IPS DF 4.7 (cell line): ENCODE measurements around the gene APBA1.
A peak's percentile ranks its signal among the peaks of the same experiment; 100 is the strongest.

Experiments used
- DNase-seq: peaks from one replicate; pipeline ENCODE4 v3.0.0-alpha.2; 2013; ENCODE audit warnings: low spot score; ENCODE audit errors: extremely low read depth

Gene APBA1

DNA sequence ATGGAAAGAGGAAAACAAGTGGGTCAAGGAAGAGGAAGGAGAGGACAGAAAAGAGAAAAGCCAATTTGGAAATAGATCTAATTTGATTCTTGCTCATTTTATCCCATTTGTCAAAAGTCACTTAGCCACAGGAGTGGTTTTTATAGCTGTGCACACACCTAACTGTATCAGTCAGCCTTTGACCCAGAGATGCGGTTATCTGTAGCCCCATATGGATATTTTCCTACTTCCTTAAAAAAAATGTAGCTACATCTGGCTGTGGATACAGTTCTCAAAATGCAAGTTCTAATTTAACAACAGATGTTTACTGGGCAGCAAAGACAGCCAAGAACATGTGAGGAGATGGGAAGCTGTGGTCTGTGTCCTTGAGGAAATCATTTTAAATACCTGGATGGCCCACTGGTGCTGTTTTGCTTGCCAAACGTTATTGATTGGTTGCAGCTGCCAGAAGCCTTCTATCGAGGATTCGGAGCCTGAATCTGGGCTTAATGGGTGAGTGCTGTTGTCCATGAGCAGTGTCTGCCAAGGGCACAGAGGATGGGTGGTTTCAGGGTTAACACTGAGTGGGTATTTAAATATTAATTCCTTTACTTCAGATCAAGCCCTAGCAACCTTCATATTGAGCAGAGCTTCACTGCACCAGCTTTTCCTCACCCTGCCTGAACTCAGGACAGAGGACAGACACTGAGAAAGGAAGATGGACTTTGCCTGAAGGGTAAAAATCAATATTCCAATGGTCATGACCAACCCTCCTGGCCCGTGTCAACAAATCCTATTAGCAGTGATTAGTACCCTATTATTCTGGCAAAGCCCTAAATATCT, 92.2 kb downstream of the APBA1 start:
- no peak for DNase-seq

DNA sequence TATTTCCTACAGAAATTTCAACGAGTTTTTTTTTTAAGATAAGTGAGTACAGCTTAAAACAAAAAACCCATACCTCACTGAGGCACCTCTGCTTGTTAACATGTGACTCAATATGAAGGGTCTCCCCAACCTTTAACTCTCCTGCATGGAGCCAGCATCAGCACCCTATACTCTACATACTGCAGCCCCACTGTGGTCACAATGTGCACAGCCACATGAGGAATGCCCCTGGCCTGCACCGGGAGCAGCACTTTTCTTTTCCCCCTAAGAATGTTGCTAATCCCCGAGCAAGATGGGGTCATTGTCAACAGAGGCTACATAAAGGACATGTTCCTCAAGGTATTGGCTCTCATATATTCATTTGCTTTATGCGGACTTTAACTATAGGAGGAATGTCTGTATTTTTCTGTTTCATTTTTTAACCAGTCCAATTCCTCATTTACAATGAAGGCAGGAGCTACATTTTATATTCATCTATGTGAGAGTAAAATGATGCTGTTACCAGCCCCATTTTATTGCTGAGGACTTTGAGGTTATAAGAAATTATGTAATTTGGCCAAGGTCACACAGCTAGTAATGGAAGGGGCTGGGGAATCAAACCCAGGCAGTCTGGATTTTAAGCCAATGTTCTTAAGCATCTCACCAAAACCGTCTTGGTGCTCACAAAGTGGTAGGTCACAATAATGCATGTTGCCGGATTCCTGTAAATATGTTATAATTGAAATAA, 93.0 kb downstream of the APBA1 start:
- DNase-seq: no peak

DNA sequence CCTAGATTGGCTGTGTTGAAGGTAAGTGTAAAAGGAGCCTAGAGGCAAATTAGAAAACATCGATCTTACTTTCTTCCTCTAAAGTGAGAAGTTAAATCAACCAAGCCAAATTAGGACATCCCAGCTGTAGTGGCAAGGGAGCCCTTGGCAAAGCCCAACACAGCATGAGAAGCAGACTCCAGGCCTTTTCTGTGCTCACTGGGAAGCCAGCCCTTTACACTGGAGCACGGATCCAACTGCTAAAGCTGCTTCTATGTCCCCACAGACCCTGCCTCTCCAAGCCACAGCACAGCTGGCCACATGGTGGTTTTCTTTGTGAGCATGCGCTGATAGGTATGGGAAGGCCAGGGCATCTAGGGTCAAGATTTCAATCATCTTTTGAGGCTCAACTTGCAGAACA, 94.1 kb downstream of the APBA1 start:
- no peak for DNase-seq

DNA sequence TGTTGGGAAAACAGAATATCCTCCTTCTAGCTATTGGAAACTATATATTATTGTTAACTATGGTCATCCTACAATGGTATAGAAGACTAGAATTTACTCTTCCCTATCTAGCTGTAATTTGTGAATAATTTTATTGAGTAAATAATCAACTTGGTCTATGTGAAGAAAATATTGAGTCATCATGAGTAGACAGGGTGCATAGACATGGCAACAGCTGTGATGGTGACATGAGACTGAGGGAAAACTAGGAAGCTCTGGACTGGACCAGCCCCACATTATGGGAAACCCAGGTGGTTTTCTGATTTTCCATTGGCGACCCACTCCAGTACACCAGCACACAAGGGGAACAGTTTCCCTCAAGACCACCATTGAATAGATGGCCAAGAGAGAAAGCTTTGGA, 95.0 kb downstream of the APBA1 start:
- no peak for DNase-seq

DNA sequence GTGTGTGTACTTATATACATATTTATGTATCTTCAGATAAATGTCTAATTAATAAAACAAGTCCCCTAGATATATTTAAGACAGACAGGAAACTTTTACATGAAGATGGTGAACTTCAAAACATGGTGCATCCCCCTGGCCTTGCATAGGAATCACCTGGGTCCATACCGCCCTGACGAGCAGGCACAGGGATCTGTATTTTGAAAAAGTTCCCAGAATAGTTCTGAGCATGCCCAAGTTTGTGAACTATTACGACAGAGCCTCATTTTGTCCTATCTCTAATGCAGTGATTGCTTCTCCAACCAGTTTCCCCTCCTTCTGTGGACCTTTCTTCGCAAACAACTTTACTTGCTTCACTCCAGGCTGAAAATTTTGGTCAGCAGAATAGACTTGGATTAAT, 98.1 kb downstream of the APBA1 start:
- no peak for DNase-seq

DNA sequence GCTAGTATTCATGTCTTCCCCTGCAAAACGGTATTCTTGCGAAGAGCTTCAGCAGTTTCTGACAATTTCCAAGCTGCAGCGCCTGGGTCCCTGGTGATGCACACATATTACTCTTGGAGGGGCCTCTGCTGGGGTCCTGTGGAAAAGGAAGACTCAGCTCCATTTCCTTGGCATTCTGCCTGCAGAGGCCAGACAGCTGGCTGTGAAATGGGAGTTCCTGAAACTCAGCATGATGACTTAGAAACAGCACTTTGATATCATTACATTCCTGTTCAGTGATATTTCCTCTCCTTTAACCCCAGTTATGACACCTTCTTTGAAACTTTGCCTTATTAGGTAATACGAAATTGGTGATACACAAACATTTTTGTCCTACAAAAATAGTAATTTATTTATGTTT, 98.5 kb downstream of the APBA1 start:
- no peak for DNase-seq

DNA sequence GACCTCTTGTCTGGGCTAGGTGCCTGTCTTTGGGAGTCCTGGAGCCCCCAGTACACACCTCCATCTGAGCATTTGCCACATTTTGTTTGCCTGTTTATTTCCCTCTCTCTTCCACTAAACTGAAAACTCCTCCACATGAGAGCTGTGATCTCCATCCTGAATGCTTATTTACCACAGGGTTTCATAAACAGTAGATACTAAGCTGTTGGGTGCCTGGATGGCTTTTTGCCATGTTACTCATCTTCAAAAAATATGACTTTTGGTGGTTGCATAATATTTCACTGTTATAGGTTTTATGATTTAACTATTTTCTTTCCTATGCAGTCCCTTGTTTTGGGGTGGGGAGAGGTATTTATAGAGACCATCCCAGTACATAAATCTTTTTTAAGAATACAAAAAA, 99.6 kb downstream of the APBA1 start:
- no peak for DNase-seq

DNA sequence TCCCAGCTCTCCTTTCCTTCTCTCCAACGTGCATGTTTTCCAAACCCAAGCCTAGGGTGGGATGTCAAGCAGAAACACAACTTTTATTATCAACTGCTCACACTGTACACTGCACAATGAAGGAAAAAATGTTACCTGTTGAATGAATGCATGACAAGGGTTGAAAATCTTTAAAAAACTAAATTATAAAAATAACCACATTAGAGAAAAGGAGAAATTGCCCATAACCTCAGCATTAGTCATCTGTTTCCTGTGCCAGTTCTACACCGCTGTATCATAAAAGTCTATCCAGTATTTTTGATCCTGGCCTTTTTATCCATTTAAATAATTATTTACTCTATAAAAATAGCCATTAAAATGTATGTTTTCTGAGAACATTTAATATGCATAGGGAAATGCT, 101.1 kb downstream of the APBA1 start:
- no peak for DNase-seq

DNA sequence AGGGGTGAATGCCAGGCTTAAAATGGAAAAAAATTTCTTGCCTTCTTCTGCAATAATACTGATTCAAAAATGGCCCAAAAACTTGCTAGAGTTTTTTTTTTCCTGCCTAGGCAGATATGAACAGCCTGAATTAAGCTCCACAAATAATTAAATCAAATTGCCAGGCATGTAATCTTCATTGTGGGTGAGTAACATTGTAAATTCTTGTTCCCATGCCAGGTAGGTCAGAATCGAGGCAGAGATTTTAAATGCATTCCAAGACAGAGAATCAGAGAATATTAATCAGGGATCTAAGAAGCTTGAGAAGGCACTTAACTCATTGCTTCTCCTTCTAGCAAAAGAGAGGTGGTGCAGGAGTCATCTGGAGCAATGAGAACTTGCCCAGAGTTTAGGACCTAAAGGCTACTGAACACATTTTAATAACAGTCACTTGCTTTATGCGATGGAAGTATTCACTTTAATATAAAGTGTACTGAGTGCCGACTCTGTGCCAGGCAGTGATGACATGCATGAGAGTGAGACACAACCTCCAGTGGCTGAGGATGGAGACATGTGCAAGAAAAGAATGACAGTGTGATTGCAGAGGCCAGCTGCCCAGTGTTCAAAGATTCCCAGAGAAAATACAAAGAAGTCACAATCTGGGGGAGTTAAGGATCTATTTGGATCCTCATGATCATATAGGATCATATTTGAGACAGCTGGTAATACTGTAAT, 102.3 kb downstream of the APBA1 start:
- no peak for DNase-seq

DNA sequence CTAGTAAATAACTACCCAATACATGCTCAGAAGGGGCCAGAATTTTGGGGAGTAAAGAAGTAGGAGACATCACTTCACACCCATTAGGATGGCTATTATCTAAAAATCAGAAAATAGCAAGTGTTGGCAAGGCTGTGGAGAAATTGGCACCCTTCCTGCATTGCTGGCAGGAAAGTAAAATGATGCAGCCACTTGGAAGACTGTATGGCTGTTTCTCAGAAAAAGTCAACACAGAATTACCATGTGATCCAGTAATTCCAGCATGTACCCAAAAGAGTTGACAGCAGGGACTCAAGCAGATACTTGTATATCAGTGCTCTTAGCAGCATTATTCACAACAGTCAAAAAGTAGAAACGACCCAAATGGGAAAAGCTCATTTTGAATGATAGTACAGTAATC, 107.6 kb downstream of the APBA1 start:
- DNase-seq: no peak

DNA sequence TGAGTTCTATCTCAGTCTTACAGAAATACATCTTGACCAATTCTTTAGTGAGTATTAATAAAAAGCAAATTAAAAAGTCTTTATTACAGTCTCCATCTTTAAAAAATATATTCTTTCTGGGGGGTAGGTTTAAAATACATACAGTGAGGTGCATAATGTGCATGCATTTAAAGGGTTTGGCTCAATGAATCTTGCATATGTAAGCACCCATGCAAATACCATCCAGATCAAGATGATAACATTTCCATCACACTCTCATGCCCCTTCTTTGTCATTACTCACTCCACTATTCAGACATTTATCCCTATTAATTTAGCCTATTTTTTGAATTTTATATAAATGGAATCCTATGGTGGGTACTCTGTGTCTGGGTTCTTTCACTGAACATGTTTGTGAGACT, 113.0 kb downstream of the APBA1 start:
- DNase-seq: no peak

DNA sequence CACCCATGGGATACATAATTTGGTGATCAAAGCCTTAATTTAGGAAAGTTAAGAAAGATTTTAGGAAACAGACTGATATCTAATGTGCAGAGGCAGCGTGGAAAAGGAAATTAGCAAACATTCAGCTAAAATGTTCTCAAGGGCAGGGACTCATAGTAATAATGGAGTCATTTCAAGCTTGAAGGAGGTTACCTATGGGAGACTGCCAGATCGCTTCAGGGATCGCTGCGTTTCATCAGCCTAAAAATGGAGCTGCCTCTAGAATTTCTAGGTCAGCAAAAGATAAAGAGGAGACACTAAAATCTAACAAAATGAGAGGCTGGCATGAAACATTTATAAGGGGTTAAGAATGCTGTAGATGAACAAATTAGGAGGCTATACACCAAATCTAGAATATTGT, 115.5 kb downstream of the APBA1 start:
- no peak for DNase-seq

DNA sequence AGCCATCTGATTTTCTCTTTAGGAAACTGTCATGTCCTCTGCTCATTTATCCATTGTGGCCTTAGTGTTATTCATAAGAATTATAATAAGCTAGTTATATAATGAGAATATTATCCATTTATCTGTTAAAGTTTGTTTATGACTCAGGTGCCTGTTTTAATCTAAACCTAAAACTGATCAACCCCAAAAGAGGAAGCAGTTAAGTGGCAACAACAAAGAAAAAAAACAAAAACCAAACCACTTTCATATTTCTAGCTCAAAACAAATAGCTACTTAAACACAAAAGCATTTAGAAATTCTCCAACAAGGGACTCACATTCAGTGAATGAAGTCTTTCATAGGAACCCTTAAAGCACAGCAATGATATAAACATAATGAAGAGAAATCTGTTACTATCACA, 116.4 kb downstream of the APBA1 start:
- no peak for DNase-seq

DNA sequence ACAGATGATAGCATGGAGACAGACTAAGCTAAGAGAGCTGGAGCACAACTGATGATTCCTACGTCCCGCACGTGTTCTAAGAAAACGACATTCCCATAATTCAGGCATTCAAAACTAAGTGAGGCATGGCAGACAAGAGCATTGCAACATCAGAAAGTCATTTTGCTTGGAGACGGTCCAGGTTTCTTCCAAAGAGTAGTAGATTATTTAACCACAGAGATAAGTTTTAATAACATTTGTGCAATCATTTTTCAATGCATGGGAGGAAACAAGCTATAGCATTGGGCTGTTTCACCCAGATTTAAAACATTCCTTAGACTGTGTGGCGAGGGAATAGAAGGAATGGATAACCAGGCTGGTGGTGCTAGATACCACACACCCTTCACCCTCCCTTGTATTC, 117.2 kb downstream of the APBA1 start:
- DNase-seq: no peak

DNA sequence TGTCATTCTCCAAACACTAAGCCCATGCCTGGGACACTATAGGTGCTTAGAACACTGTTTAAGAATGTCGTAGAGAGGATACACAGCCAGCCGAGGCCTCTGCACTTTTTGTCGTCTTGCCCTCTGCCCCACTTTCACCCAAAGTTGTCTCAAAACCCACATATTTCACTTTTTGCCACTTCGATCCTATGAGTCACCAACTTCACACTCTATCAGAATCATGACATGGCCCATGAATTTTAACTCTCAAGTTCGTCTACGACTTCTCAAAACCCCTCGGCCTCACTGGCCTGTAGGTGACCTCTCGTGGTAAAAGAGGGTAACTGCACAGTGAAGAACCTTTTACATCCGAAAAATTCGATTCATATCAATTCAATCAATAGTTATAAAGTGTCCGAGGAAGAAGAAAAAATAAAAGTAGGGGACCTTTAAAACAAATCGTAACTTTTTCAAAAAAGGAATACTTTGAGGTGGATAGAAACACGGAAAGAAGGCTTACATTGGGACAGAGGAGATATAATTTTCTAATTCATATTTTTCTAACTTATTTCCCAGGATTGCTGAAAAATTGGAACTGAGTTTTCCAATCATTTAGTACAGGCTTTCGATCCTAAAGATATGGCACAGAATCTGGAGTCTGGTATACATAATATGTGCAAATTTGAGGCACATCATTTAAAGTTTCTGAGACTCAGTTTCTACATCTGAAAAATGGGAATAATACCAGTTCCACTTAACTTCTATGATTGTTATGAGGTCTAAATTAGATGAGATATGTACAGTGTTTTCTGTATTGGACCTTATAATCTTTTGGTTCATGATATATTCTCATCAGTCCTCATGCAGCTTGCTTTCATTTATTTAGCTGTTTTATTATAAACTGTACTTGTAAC, 122.6 kb downstream of the APBA1 start:
- DNase-seq: no peak

DNA sequence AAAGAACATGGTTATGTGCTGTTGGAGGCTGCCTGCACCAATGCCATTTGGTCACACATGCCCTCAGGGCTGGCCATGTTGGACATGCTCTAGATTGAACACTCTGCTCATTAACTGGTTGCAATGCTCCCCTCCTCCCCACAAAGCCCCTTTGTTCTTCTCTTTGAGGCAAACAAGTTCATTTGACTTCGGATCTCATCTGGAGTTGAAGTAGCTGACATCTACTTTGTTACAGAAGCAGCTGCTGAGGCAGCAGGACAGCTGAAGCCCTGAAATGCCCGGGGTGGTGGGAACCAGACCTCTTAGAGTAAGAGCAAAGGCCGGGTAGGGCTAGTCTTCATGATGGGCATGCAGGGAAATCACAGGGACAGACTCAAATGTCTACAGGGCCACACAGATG, 123.5 kb downstream of the APBA1 start:
- DNase-seq: no peak

DNA sequence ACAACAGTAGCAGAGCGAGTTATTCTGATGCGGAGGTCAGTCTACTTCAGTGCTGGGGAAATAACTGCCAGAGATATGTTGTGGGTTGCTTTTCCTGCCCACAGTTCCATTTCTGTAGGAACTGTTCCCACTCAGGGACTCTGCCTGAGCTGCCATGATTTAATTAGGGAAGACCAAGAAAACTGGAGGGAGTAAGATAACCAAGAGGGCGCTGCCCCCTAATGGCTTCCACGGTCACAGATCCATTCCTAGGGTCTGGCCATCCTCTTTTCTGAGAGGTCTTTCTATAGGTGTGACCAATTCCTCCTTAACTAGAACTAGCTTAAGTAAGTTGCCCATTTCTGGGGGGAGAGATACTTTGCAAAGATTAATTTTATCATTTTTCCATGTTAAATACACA, 125.9 kb downstream of the APBA1 start:
- DNase-seq: peak; percentile 41

DNA sequence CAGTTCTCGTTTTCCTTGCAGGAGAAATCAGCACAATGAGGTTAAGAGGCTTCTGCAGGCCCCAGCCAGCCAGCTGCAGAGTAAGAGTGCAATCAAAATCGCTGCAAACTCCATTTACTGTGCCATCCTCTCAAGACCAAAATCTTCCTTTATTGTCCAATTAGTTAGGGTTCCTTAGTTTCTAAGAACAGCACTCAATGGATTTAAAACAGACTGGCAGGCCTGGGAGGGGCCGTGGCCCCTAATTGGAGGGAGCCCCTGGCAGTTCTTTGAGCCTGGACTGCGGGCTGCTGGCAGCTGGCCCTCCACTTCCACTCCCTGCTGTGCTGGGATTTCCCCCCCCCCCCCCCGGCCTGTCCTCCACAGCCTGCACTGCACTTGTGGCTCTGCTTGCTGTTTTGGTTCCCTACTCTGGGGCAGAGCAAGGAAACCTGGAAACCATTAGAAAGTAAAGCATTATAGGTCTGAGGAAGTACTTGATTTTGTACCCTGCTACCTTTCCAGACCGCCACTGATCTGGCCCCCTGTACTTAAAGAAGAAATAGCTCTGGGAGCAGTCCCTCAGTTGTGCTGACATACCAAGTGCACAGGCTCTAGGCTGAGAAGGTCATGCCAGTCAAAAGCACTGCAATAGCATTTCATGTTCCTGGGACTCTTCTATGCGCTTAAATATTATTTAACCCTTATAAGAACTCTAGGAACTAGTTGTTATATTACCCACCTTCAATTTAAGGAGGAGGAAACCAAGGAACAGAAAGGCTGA, 129.0 kb downstream of the APBA1 start:
- DNase-seq: no peak

DNA sequence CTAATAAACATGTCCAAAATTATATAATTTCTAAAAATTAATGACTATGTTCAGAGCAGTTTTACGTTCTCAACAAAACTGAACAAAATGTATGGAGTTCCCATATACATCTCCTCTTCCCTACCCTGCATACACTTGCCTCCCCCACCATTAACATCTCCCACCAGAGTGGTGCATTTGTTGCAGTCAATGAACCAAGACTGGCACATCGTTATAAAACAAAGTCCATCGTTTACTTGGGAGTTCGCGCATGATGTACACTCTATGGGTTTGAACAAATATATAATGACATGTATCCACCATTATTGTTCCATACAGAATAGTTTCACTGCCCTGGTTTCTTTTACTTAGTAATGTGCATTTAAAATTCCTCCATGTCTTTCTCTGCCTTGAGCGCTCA, 130.1 kb downstream of the APBA1 start:
- no peak for DNase-seq

DNA sequence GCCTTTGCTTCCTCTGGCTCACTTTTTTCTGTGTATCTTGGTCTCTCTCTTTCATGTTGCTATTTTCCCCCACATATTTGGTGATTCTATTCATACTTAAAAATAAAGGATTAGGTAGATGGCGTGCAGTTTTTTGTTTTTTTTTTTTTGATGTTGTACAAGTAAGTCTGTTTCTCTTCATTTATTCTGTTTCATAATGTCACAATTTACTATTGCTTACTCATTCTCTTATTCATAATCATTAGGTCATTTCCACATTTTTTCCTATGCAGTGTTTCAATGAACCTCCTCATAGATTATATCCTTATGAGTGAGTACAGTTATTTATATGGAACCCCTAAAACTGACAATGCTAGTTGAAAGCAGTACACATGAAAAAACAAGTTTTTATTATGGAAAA, 136.3 kb downstream of the APBA1 start:
- DNase-seq: no peak
